NB4 (cell line): ENCODE data around the gene NEUROG1.

Experiments used
- DNase-seq: peaks from one replicate; pipeline ENCODE4 v3.0.0; 2010; ENCODE audit warnings: low read depth
- H3K4me3 ChIP-seq: one replicate; pipeline ENCODE4 v1.5.1; 2011; ENCODE audit warnings: mild to moderate bottlenecking, low read depth, low read length, moderate library complexity
- MYC ChIP-seq: IDR thresholded peaks from 2 replicates; pipeline ENCODE4 v1.6.1; 2011; ENCODE audit warnings: low read depth, low read length
- POLR2A ChIP-seq: IDR thresholded peaks from 2 replicates; pipeline ENCODE4 v1.6.1; 2011; ENCODE audit warnings: mild to moderate bottlenecking; ENCODE audit not compliant: insufficient read length; ENCODE audit errors: extremely low read depth
- TF ChIP-seq, protein P1 (sequence below): IDR thresholded peaks from one replicate; pipeline ENCODE4 v1.5.1; 2012; ENCODE audit warnings: low read depth, low read length
- TF ChIP-seq, protein P2 (sequence below): IDR thresholded peaks from 2 replicates; pipeline ENCODE4 v1.6.1; 2011; ENCODE audit warnings: low read depth, low read length

The NEUROG1 gene

GRCh38 chr5:135511761-135512575 is 23.8 kb downstream of the NEUROG1 start:
- DNase-seq: no peak
- TF ChIP-seq, protein P1, sequence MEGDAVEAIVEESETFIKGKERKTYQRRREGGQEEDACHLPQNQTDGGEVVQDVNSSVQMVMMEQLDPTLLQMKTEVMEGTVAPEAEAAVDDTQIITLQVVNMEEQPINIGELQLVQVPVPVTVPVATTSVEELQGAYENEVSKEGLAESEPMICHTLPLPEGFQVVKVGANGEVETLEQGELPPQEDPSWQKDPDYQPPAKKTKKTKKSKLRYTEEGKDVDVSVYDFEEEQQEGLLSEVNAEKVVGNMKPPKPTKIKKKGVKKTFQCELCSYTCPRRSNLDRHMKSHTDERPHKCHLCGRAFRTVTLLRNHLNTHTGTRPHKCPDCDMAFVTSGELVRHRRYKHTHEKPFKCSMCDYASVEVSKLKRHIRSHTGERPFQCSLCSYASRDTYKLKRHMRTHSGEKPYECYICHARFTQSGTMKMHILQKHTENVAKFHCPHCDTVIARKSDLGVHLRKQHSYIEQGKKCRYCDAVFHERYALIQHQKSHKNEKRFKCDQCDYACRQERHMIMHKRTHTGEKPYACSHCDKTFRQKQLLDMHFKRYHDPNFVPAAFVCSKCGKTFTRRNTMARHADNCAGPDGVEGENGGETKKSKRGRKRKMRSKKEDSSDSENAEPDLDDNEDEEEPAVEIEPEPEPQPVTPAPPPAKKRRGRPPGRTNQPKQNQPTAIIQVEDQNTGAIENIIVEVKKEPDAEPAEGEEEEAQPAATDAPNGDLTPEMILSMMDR: no peak
- TF ChIP-seq POLR2A (no peak), MYC (no peak)
- TF ChIP-seq, protein P2, sequence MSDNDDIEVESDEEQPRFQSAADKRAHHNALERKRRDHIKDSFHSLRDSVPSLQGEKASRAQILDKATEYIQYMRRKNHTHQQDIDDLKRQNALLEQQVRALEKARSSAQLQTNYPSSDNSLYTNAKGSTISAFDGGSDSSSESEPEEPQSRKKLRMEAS: no peak
- H3K4me3 ChIP-seq: no peak overlapping the region

GRCh38 chr5:135509995-135510394 is 25.8 kb downstream of the NEUROG1 start:
- TF ChIP-seq, protein P2: no peak
- TF ChIP-seq, protein P1: no peak
- no peak for TF ChIP-seq MYC
- no peak for TF ChIP-seq POLR2A
- H3K4me3 ChIP-seq: no peak overlapping the region
- no peak for DNase-seq

- no peak for TF ChIP-seq MYC
- TF ChIP-seq, protein P2: no peak
- TF ChIP-seq POLR2A: no peak
- TF ChIP-seq, protein P1: no peak
- no peak overlapping the region for H3K4me3 ChIP-seq
- no peak for DNase-seq
These were observed 27.2 kb downstream of the NEUROG1 start for GRCh38 chr5:135508496-135509005.

GRCh38 chr5:135505973-135506372 is 29.8 kb downstream of the NEUROG1 start:
- TF ChIP-seq, protein P2: no peak
- TF ChIP-seq, protein P1: no peak
- DNase-seq: no peak
- no peak overlapping the region for H3K4me3 ChIP-seq

- TF ChIP-seq MYC (no peak), POLR2A (no peak)
- TF ChIP-seq, protein P2: no peak
- TF ChIP-seq, protein P1: no peak
- no peak for DNase-seq
- H3K4me3 ChIP-seq: no peak overlapping the region
These were observed 31.4 kb downstream of the NEUROG1 start for GRCh38 chr5:135504376-135504775.

GRCh38 chr5:135503871-135504270 is 31.9 kb downstream of the NEUROG1 start:
- no peak for DNase-seq
- H3K4me3 ChIP-seq: no peak overlapping the region
- TF ChIP-seq, protein P1: no peak
- TF ChIP-seq POLR2A (no peak), MYC (no peak)
- TF ChIP-seq, protein P2: no peak
